ENCODE data around the gene KRABD2.
"Not testable (repeated sequence)": the region's sequence is repeated elsewhere in the genome, so short reads cannot be mapped to it uniquely, and the experiment has no call there.

Gene KRABD2

DNA sequence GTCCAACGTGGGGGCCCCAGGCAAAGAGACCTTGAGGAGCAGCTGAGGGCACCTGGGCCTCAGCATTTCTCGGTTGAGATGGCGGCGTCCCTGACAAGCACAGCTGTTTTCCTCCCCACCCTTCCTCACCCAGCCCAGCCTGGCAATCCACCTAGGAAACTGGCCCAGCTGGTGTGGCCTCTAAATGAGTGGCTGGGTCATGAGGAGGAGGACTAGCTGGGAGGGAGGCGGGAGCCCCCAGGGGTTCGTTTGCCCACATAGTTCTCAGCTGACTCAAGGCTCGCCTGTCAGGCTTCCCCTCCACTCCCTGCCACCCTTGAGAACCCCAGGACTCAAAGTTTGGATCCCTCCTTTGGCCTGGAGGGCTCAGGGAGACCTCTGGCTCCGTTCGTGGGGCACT lies 15.2 kb upstream of the KRABD2 start:
- H3K36me3 ChIP-seq (ENCODE audit: insufficient read depth, low read depth, low read length): no peaks in the 10 kb centered on the region
- H3K4me3 ChIP-seq (ENCODE audit: low read length): no peak overlapping the region
- no peak overlapping the region for H3K9ac ChIP-seq (ENCODE audit: low read depth, low read length)
- H3K27ac ChIP-seq (ENCODE audit: low read length): no peak overlapping the region
- H3K4me1 ChIP-seq (ENCODE audit: insufficient read depth, low read length): peaks cover 6% of the 10 kb centered on the region; the same call in 1 of the 2 replicates
- H3K27me3 ChIP-seq (ENCODE audit: insufficient read depth, low read length): peaks cover 12% of the 10 kb centered on the region
- no peaks in the 10 kb centered on the region for H3K9me3 ChIP-seq (ENCODE audit: insufficient read depth, low read depth, low read length)

DNA sequence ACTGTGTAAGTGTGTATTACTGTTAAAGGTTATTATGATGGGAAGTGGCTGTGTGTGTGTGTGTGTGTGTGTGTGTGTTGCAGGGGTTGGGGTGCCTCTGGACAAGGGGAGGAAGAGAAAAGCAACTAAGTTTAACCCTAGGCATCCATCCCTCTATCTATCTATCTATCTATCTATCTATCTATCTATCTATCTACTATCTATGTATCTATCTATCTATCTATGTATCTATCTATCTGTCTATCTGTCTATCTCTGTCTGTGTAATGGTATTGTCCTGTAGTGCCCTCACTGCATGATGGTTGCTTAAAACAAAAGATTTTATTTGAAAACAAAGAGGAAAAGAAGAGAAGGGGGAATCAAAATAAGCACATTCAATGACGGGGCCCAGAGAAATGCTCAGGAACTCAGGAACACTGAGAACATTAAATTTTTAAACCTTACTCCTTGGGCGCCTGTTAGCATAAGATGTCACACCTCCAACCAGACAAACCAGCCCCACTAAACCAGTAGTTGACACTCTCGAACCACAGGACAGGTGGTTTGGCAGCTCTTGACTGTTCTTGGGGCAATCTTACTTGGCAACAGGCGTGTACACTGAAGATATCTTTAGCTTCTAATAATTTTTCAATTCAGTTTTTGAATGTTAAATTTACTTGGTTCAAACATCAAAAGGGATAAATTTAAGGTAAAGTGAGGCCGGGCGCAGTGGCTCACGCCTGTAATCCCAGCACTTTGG lies 11.6 kb upstream of the KRABD2 start:
- Histone ChIP-seq H3K27ac (ENCODE audit: low read length) (no peak overlapping the region), H3K9ac (ENCODE audit: low read depth, low read length) (no peak overlapping the region), H3K4me3 (ENCODE audit: low read length) (no peak overlapping the region), H3K27me3 (ENCODE audit: insufficient read depth, low read length) (no peaks in the 10 kb centered on the region), H3K36me3 (ENCODE audit: insufficient read depth, low read depth, low read length) (no peaks in the 10 kb centered on the region), H3K9me3 (ENCODE audit: insufficient read depth, low read depth, low read length) (no peaks in the 10 kb centered on the region), H3K4me1 (ENCODE audit: insufficient read depth, low read length) (peaks cover 7% of the 10 kb centered on the region; the same call in 1 of the 2 replicates)

DNA sequence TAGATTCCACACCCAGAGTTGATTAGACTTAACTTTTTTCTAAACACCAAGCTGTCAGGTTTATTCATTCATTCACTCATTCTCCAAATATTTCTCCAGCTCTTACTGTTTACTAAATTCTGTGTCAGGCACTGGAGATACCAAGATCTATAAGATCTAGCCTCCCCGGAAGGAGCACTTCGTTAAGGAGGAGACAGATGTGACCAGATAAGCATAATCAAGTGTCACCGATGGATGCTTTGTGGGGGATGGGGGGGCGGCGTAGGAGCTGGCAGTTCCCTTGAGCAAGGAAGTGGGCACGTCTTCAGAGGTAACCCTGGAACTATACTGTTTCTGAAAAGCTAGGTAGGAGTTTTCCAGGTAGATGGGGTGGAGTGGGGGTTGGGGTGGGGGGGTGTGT lies 10.3 kb upstream of the KRABD2 start:
- Histone ChIP-seq H3K36me3 (ENCODE audit: insufficient read depth, low read depth, low read length) (peaks cover 8% of the 10 kb centered on the region; the same call in 1 of the 2 replicates), H3K4me3 (ENCODE audit: low read length) (no peak overlapping the region), H3K27ac (ENCODE audit: low read length) (no peak overlapping the region), H3K27me3 (ENCODE audit: insufficient read depth, low read length) (no peaks in the 10 kb centered on the region), H3K9me3 (ENCODE audit: insufficient read depth, low read depth, low read length) (no peaks in the 10 kb centered on the region), H3K4me1 (ENCODE audit: insufficient read depth, low read length) (peaks cover 7% of the 10 kb centered on the region; the same call in 1 of the 2 replicates), H3K9ac (ENCODE audit: low read depth, low read length) (no peak overlapping the region)

DNA sequence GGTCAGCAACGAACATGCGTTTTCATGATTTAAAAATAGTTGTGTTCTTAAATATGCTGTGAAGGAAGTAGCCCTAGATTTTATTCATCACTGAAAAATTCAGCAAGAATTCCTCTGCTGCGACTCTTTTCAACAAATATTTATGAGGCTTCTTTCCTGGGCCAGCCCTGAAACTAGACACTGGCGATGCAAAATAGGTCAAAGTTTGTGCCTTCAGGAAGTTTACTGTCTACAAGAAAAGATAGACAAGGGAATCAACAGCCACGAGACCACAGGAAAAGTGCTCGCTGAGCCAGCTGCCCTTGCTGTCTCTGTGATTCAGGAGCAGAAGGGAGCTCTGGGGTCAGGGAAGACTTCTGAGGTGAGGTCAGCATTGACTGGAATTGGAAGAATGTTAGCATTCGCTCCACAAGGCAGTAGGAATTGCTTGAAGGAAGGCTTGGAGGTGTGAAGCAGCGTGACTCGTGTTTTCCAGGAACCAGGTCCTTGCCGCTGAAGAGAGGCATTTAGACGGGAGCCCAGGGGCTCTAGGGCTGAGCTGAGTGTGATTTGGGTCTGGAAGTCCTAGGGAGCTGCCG lies 8.4 kb upstream of the KRABD2 start:
- H3K4me1 ChIP-seq (ENCODE audit: insufficient read depth, low read length): peaks cover 17% of the 10 kb centered on the region
- H3K36me3 ChIP-seq (ENCODE audit: insufficient read depth, low read depth, low read length): peaks cover 28% of the 10 kb centered on the region
- H3K9me3 ChIP-seq (ENCODE audit: insufficient read depth, low read depth, low read length): no peaks in the 10 kb centered on the region
- H3K4me3 ChIP-seq (ENCODE audit: low read length): peak overlapping the region; percentile 88
- no peak overlapping the region for H3K27ac ChIP-seq (ENCODE audit: low read length)
- no peaks in the 10 kb centered on the region for H3K27me3 ChIP-seq (ENCODE audit: insufficient read depth, low read length)
- H3K9ac ChIP-seq (ENCODE audit: low read depth, low read length): peak overlapping the region; percentile 32

DNA sequence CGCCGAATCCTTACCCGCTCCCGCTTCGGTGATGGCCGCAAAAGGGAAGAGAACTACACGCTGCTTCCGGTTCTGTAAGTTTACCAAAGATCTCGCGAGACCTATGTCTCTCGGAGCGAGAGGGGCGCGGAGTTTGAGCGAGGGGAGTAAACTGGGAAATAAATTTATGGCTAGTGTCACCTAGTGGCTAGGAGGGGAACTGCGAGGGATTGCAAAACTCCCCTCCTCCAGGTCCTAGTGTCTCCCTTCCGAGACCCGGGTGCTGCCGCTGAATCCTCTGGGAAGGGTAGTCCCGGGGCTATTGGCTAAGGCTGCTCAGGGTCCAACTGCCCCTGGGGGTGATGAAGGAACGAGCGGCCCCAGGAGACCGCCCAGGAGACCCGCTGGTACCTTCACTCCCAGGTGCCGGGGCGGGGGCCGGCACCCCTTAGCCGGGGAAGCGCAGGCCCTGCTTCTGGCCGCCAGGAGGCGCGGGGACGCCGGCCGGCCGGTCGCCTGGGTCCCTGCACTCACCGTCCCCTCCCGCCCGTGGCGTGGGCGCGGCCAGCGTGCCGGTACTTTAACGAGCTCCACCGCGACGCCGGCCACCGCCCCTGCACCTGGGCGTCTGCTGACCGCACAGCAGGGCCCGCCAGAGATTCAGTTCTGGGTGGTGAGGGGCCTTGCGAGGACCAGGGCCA lies 6.8 kb upstream of the KRABD2 start, which contains the start of gene RPL26:
Gene RPL26, minus strand, starts transcription at position 51 of the 680 bp plus-strand sequence. CDS start 883 bp downstream, outside the sequence.
- H3K9me3 ChIP-seq (ENCODE audit: insufficient read depth, low read depth, low read length): no peaks in the 10 kb centered on the region
- no peaks in the 10 kb centered on the region for H3K27me3 ChIP-seq (ENCODE audit: insufficient read depth, low read length)
- H3K36me3 ChIP-seq (ENCODE audit: insufficient read depth, low read depth, low read length): peaks cover 44% of the 10 kb centered on the region
- H3K4me1 ChIP-seq (ENCODE audit: insufficient read depth, low read length): peaks cover 18% of the 10 kb centered on the region
- peak within 1 kb of the TSS; percentile 94 for H3K27ac ChIP-seq (ENCODE audit: low read length)
- H3K4me3 ChIP-seq (ENCODE audit: low read length): peak within 1 kb of the TSS; percentile 88
- peak within 1 kb of the TSS; percentile 98 for H3K9ac ChIP-seq (ENCODE audit: low read depth, low read length)

DNA sequence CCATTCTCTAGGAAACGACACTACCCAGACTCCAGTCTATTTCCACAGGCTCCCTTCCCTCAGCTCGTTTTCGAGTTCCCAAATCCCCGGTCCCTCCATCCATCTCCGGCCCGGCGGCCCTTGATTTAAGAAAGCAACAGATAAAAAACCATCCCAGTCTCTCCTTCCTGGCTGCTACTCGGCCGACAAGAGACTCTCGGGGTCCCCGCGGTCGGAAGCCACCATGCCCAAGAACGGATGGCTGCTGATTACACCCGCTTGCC lies 6.3 kb upstream of the KRABD2 start:
- Histone ChIP-seq H3K9ac (ENCODE audit: low read depth, low read length) (peak overlapping the region; percentile 98), H3K4me1 (ENCODE audit: insufficient read depth, low read length) (peaks cover 18% of the 10 kb centered on the region), H3K36me3 (ENCODE audit: insufficient read depth, low read depth, low read length) (peaks cover 49% of the 10 kb centered on the region), H3K27me3 (ENCODE audit: insufficient read depth, low read length) (no peaks in the 10 kb centered on the region), H3K27ac (ENCODE audit: low read length) (peak overlapping the region; percentile 94), H3K4me3 (ENCODE audit: low read length) (peak overlapping the region; percentile 88), H3K9me3 (ENCODE audit: insufficient read depth, low read depth, low read length) (no peaks in the 10 kb centered on the region)

DNA sequence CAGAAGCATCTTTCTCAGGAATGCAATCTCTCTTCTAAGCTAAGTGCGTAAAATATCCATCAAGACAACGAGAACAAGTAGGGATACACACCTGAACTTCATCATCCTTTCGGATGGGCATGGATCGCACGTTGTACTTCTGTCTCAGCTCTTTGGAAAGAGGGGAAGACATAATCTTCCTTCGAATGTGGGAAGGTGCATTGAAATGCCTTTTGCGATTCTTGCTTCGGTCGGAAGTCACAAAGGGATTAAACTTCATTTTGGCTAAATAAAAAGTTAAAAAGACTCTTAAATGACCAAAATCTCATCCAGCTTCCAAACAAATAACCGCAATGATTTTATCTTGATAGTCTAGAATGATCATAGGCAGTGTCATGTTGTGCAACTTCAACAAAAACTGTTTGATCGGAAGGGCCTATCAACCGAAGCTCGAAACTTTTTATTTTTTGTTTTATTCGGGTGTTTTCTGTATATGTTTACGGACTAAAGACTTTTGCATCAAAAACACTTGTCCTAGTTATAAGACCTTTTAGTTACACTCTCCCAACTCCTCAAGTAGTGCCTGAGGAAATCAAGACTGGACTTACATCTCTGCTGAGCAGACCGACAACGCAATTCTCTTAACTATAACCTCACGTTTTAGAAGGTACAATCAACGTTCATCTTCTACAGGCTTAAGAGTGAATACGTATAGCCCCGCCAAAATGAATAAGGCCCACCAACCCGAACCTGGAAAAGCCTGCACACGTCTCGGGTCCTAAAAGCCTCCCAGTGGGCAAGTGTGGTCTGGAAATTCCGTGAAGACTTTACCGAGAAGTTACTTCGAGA lies 5.8 kb upstream of the KRABD2 start:
- Histone ChIP-seq H3K9me3 (ENCODE audit: insufficient read depth, low read depth, low read length) (no peaks in the 10 kb centered on the region), H3K36me3 (ENCODE audit: insufficient read depth, low read depth, low read length) (peaks cover 54% of the 10 kb centered on the region), H3K4me1 (ENCODE audit: insufficient read depth, low read length) (peaks cover 18% of the 10 kb centered on the region), H3K9ac (ENCODE audit: low read depth, low read length) (peak overlapping the region; percentile 98), H3K27ac (ENCODE audit: low read length) (peak overlapping the region; percentile 94), H3K27me3 (ENCODE audit: insufficient read depth, low read length) (no peaks in the 10 kb centered on the region), H3K4me3 (ENCODE audit: low read length) (peak overlapping the region; percentile 88)

DNA sequence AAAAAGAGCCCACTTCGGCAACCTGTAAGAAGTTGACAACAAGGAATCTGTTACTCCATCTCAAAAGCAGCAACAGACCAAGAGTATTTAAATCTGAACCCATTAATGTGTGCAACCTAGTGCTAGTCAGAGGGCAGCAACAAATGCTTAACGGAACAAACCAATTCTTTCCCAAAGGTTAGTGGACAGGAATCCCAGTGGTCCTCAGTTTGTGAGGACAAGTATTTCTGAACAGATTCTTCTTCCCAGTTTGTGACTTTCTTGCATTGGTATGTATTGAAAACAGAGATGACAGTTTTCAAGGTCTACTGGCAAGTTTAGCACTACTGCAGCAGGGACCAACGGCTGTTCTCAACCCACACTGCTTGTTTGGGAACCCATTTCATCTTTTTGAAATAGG lies 3.5 kb upstream of the KRABD2 start:
- H3K9ac ChIP-seq (ENCODE audit: low read depth, low read length): peak overlapping the region; percentile 98; the same call in 1 of the 2 replicates
- H3K27ac ChIP-seq (ENCODE audit: low read length): no peak overlapping the region
- no peaks in the 10 kb centered on the region for H3K27me3 ChIP-seq (ENCODE audit: insufficient read depth, low read length)
- H3K4me1 ChIP-seq (ENCODE audit: insufficient read depth, low read length): peaks cover 18% of the 10 kb centered on the region; the same call in 1 of the 2 replicates
- no peaks in the 10 kb centered on the region for H3K9me3 ChIP-seq (ENCODE audit: insufficient read depth, low read depth, low read length)
- H3K36me3 ChIP-seq (ENCODE audit: insufficient read depth, low read depth, low read length): peaks cover 60% of the 10 kb centered on the region
- H3K4me3 ChIP-seq (ENCODE audit: low read length): peak overlapping the region; percentile 88; the same call in 1 of the 2 replicates

DNA sequence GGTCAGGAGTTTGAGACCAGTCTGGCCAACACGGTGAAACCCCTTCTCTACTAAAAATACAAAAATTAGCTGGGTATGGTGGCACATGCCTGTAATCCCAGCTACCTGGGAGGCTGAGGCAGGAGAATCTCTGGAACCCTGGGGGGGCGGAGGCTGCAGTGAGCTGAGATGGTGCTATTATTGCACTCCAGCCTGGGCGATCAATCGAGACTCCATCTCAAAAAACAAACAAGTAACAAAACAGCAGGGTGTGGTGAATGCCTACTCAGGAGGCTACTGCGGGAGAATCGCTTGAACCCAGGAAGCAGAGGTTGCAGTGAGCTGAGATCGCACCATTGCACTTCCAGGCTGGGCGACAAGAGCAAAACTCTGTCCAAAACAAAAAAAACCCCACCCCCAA lies 1.6 kb upstream of the KRABD2 start:
- H3K27me3 ChIP-seq (ENCODE audit: insufficient read depth, low read length); H3K4me3 ChIP-seq (ENCODE audit: low read length); H3K9me3 ChIP-seq (ENCODE audit: insufficient read depth, low read depth, low read length); H3K27ac ChIP-seq (ENCODE audit: low read length); H3K9ac ChIP-seq (ENCODE audit: low read depth, low read length): not testable (repeated sequence)
- Histone ChIP-seq H3K4me1 (ENCODE audit: insufficient read depth, low read length) (peaks cover 11% of the 10 kb centered on the region; the same call in 1 of the 2 replicates), H3K36me3 (ENCODE audit: insufficient read depth, low read depth, low read length) (peaks cover 60% of the 10 kb centered on the region)

DNA sequence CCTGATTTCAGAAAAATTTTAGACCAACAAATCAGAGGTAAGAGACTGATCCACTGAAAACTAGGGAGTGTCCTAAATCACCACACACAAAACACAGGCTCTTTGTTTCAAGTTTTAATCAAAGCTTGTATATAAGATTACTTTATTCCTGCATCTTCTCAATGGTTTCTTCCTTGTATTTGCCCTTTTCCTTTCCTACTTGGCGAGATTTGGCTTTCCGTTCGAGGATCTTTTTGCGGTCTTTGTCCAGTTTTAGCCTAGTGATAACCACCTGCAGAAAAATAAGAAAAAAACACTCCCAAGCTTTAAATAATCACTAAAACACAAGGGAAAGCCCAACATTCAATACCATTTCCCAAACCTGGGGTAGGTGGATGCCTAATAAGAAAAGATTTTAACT lies 918 bp upstream of the KRABD2 start:
- Histone ChIP-seq H3K4me3 (ENCODE audit: low read length) (no peak overlapping the region), H3K27me3 (ENCODE audit: insufficient read depth, low read length) (no peaks in the 10 kb centered on the region), H3K9ac (ENCODE audit: low read depth, low read length) (peak overlapping the region; percentile 22; the same call in 1 of the 2 replicates), H3K4me1 (ENCODE audit: insufficient read depth, low read length) (peaks cover 11% of the 10 kb centered on the region; the same call in 1 of the 2 replicates), H3K27ac (ENCODE audit: low read length) (no peak overlapping the region), H3K36me3 (ENCODE audit: insufficient read depth, low read depth, low read length) (peaks cover 57% of the 10 kb centered on the region), H3K9me3 (ENCODE audit: insufficient read depth, low read depth, low read length) (no peaks in the 10 kb centered on the region)

DNA sequence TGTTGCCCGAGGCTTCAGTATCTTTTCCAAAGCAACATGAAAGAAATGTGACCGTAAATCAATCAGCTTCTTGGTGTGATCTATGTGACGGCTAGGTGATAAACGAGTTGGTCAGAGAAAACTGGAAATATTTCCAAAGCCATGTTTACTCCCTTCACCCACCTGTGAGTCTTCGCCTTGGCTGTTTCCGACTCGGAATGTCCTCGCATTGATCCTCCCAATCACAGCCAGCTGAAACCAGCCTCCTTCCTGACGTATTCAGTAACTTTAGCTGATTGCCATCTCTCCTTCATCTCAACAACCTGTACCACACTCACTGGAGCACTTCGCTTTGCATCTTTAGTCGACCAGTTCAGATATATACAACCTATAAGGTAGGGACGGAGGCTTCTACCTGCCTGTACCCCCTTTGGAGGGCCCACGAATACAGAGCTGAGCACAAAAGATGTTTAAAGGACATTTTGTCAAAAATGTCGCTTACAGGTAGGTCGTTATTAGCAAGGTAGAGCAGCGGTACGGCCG lies 705 bp downstream of the KRABD2 start:
- Histone ChIP-seq H3K27ac (ENCODE audit: low read length) (peak overlapping the region; percentile 69), H3K4me3 (ENCODE audit: low read length) (peak overlapping the region; percentile 77), H3K9ac (ENCODE audit: low read depth, low read length) (peak overlapping the region; percentile 95), H3K4me1 (ENCODE audit: insufficient read depth, low read length) (peaks cover 10% of the 10 kb centered on the region; the same call in 1 of the 2 replicates), H3K27me3 (ENCODE audit: insufficient read depth, low read length) (no peaks in the 10 kb centered on the region), H3K9me3 (ENCODE audit: insufficient read depth, low read depth, low read length) (no peaks in the 10 kb centered on the region), H3K36me3 (ENCODE audit: insufficient read depth, low read depth, low read length) (peaks cover 50% of the 10 kb centered on the region)

All from iPS-20b (cell line).